Measurements from ENCODE around the gene LIN52. TPM values are rescaled to one million over a fixed set of nuclear protein-coding genes. Genes with fewer than 3 reads are reported as not detected.
"Not testable (repeated sequence)": the region's sequence is repeated elsewhere in the genome, so short reads cannot be mapped to it uniquely, and the experiment has no call there.

Gene LIN52
- total RNA-seq, 1 donor = 10.0 TPM

- H3K4me3 ChIP-seq (ENCODE audit: low read depth, low read length) = no peak overlapping the region
- DNase-seq (ENCODE audit: low read depth) = no peak
- TF ChIP-seq, protein P1, sequence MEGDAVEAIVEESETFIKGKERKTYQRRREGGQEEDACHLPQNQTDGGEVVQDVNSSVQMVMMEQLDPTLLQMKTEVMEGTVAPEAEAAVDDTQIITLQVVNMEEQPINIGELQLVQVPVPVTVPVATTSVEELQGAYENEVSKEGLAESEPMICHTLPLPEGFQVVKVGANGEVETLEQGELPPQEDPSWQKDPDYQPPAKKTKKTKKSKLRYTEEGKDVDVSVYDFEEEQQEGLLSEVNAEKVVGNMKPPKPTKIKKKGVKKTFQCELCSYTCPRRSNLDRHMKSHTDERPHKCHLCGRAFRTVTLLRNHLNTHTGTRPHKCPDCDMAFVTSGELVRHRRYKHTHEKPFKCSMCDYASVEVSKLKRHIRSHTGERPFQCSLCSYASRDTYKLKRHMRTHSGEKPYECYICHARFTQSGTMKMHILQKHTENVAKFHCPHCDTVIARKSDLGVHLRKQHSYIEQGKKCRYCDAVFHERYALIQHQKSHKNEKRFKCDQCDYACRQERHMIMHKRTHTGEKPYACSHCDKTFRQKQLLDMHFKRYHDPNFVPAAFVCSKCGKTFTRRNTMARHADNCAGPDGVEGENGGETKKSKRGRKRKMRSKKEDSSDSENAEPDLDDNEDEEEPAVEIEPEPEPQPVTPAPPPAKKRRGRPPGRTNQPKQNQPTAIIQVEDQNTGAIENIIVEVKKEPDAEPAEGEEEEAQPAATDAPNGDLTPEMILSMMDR (IDR thresholded peaks at IDR 0.05; ENCODE audit: insufficient read depth, low read length) = no peak
These were observed 4.7 kb downstream of the LIN52 start for GRCh38 chr14:74089251-74090020.

- DNase-seq (ENCODE audit: low read depth) = no peak
- H3K4me3 ChIP-seq (ENCODE audit: low read depth, low read length) = no peak overlapping the region
- TF ChIP-seq, protein P1 (IDR thresholded peaks at IDR 0.05; ENCODE audit: insufficient read depth, low read length) = no peak
These were observed 20.6 kb downstream of the LIN52 start for GRCh38 chr14:74105381-74105780.

GRCh38 chr14:74109369-74109768 is 24.6 kb downstream of the LIN52 start:
- H3K4me3 ChIP-seq (ENCODE audit: low read depth, low read length) = no peak overlapping the region
- TF ChIP-seq, protein P1 (IDR thresholded peaks at IDR 0.05; ENCODE audit: insufficient read depth, low read length) = no peak
- peak; percentile 10 for DNase-seq (ENCODE audit: low read depth)

DNA sequence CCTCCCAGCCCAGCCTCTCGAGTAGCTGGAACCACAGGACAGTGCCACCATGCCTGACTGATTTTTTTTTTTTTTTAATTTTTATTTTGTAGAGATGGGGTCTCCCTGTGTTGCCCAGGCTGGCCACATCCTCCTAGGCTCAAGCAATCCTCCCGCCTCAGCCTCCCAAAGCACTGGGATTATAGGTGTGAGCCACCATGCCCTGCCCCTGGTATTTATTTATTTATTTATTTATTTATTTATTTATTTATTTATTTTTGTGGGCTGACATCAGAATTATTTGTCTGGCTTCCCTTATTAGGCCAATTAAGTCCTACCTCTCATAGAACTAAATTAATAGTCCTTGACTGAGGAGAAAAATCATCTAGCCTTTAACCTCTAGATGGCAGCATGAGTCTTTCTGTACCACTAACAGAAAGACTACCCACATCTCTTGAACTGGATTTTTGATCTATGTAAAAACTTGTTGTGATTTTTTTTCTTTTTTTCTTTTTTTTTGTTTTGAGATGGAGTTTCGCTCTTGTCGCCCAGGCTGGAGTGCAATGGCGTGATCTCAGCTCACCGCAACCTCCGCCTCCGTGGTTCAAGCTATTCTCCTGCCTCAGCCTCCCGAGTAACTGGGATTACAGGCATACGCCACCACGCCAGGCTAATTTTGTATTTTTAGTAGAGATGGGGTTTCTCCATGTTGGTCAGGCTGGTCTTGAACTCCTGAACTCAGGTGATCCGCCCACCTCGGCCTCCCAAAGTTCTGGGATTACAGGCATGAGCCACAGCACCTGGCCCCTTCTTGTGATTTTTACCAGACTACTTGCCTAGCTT is 26.9 kb downstream of the LIN52 start:
- H3K4me3 ChIP-seq (ENCODE audit: low read depth, low read length) = not testable (repeated sequence)
- peak; percentile 77 for DNase-seq (ENCODE audit: low read depth)
- TF ChIP-seq, protein P1 (IDR thresholded peaks at IDR 0.05; ENCODE audit: insufficient read depth, low read length) = peak; percentile 67

DNA sequence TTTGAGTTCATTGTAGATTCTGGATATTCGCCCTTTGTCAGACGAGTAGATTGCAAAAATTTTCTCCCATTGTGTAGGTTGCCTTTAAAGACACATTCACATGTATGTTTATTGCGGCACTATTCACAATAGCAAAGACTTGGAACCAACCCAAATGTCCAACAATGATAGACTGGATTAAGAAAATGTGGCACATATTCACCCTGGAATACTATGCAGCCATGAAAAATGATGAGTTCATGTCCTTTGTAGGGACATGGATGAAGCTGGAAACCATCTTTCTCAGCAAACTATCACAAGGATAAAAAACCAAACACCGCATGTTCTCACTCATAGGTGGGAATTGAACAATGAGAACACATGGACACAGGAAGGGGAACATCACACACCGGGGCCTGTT is 40.7 kb downstream of the LIN52 start:
- not testable (repeated sequence) for DNase-seq (ENCODE audit: low read depth); H3K4me3 ChIP-seq (ENCODE audit: low read depth, low read length)

GRCh38 chr14:74126315-74127013 is 41.7 kb downstream of the LIN52 start:
- no peak for DNase-seq (ENCODE audit: low read depth)
- H3K4me3 ChIP-seq (ENCODE audit: low read depth, low read length) = no peak overlapping the region
- TF ChIP-seq, protein P1 (IDR thresholded peaks at IDR 0.05; ENCODE audit: insufficient read depth, low read length) = no peak

DNA sequence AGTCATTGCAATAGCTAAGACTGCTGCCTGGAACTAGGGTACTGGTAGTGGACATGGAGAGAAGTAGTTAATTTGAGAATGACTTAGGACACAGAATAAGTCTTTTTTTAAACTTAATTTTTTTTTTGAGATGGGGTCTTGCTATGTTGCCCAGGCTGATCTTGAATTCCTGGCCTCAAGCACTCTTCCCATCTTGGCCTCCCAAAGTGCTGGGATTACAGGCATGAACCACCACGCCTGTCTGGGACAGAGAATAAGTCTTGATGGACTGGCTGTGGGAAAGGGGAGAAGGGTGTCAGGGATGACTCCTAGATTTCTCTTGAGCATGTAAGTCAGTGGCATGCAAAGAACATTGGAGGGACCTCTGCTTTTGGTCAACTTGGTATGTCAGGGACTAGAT is 42.9 kb downstream of the LIN52 start:
- no peak overlapping the region for H3K4me3 ChIP-seq (ENCODE audit: low read depth, low read length)
- DNase-seq (ENCODE audit: low read depth) = no peak
- TF ChIP-seq, protein P1 (IDR thresholded peaks at IDR 0.05; ENCODE audit: insufficient read depth, low read length) = no peak
